GM12878 (cell line): Measurements from ENCODE around the gene YDJC. TPM values are rescaled to one million over a fixed set of nuclear protein-coding genes. Genes with fewer than 3 reads are reported as not detected.

ENCODE experiments used
- FOS ChIP-seq: IDR thresholded peaks from 3 replicates; pipeline ENCODE4 v1.6.1; 2011; ENCODE audit warnings: borderline replicate concordance; ENCODE audit not compliant: insufficient read length; ENCODE audit errors: extremely low read depth
- polyA plus RNA-seq, 11 experiments: library from polyadenylated mRNA; depleted of rRNA in 4 of 11; unstranded in 6 of 11; stranded (reverse) in 5 of 11; fragments of >200 nt; fragmentation: Nextera tagmentation in 4 of 11; fragmentation: Illumina TruSeq in 1 of 11; extraction: Ambion mirVana in 4 of 11; extraction: Trizol in 1 of 11; gene quantifications; 1 replicate in 1 of 11; 2 replicates in 10 of 11; pipeline versions ENCODE4 v1.2.1 to v1.2.3, GENCODE V29; 2011 to 2016; ENCODE audit warnings: inconsistent platforms in 2 of 11, missing spikeins in 2 of 11, low read depth in 1 of 11
- total RNA-seq, 4 experiments: library from RNA; depleted of rRNA in 3 of 4; stranded (reverse); fragments of >200 nt in 3 of 4; fragmentation: Illumina TruSeq in 1 of 4; extraction: Trizol in 1 of 4; gene quantifications; 2 replicates each; pipeline versions ENCODE4 v1.2.1 to v1.2.3, GENCODE V29; 2013 to 2021
- TF ChIP-seq, protein P1 (sequence below): fragments of 150-350 bp; IDR thresholded peaks from 2 replicates; pipeline ENCODE4 v1.6.1; 2014; ENCODE audit warnings: mild to moderate bottlenecking, low read depth, low read length
- TF ChIP-seq, protein P2 (sequence below): IDR thresholded peaks from 2 replicates; pipeline ENCODE4 v1.6.1; 2012; ENCODE audit warnings: improper control_type of control experiment, low read depth, low read length; ENCODE audit not compliant: insufficient replicate concordance

The YDJC gene
- total and polyA plus RNA-seq, 10 of the 15 experiments (the other 5 are each of a cell fraction or from before 2014, with no cell fraction given) = 1.00 to 77.6 (median 38.4) TPM

DNA sequence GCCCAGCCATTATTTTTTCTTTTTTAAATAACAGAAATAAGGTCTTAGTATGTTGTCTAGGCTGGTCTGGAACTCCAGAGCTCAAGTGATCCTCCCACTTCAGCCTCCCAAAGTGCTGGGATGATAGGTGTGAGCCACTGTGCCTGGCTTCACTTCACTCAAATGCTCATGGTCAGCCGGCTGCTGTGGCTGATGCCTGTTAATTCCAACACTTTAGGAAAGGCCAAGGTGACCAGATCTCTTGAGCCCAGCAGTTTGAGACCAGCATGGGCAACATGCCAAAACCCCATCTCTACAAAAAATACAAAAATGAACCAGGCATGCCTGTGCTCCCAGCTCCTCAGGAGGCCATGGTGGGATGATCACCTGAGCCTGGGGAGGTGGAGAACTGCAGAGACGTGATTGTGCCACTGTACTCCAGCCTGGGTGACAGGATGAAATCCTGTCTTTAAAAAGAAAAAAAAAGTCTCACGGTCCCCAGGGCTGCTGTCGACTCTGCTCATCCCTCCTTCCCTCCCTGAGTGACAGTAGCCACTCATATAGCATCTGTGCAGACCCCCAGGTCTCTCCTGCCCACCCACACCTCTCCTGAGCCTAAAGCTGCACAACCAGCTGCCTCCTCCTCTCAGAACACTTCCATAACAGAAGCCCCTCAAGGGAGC is 3.6 kb downstream of the YDJC start (continued):
- TF ChIP-seq, protein P1, sequence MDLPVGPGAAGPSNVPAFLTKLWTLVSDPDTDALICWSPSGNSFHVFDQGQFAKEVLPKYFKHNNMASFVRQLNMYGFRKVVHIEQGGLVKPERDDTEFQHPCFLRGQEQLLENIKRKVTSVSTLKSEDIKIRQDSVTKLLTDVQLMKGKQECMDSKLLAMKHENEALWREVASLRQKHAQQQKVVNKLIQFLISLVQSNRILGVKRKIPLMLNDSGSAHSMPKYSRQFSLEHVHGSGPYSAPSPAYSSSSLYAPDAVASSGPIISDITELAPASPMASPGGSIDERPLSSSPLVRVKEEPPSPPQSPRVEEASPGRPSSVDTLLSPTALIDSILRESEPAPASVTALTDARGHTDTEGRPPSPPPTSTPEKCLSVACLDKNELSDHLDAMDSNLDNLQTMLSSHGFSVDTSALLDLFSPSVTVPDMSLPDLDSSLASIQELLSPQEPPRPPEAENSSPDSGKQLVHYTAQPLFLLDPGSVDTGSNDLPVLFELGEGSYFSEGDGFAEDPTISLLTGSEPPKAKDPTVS = no peak
- TF ChIP-seq, protein P2, sequence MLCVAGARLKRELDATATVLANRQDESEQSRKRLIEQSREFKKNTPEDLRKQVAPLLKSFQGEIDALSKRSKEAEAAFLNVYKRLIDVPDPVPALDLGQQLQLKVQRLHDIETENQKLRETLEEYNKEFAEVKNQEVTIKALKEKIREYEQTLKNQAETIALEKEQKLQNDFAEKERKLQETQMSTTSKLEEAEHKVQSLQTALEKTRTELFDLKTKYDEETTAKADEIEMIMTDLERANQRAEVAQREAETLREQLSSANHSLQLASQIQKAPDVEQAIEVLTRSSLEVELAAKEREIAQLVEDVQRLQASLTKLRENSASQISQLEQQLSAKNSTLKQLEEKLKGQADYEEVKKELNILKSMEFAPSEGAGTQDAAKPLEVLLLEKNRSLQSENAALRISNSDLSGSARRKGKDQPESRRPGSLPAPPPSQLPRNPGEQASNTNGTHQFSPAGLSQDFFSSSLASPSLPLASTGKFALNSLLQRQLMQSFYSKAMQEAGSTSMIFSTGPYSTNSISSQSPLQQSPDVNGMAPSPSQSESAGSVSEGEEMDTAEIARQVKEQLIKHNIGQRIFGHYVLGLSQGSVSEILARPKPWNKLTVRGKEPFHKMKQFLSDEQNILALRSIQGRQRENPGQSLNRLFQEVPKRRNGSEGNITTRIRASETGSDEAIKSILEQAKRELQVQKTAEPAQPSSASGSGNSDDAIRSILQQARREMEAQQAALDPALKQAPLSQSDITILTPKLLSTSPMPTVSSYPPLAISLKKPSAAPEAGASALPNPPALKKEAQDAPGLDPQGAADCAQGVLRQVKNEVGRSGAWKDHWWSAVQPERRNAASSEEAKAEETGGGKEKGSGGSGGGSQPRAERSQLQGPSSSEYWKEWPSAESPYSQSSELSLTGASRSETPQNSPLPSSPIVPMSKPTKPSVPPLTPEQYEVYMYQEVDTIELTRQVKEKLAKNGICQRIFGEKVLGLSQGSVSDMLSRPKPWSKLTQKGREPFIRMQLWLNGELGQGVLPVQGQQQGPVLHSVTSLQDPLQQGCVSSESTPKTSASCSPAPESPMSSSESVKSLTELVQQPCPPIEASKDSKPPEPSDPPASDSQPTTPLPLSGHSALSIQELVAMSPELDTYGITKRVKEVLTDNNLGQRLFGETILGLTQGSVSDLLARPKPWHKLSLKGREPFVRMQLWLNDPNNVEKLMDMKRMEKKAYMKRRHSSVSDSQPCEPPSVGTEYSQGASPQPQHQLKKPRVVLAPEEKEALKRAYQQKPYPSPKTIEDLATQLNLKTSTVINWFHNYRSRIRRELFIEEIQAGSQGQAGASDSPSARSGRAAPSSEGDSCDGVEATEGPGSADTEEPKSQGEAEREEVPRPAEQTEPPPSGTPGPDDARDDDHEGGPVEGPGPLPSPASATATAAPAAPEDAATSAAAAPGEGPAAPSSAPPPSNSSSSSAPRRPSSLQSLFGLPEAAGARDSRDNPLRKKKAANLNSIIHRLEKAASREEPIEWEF = no peak
- TF ChIP-seq FOS = no peak
